AG09319 (cell line): ENCODE measurements around the gene KRT82.

Experiments used
- DNase-seq: peaks from one replicate; pipeline ENCODE4 v3.0.0-alpha.2; 2010; ENCODE audit warnings: low read depth; ENCODE audit errors: extremely low read depth
- TF ChIP-seq, protein P1 (sequence below): IDR thresholded peaks from 2 replicates; pipeline ENCODE4 v1.5.1; 2011; ENCODE audit warnings: low read depth, mild to moderate bottlenecking, inconsistent platforms, low read length, moderate library complexity

Gene KRT82

DNA sequence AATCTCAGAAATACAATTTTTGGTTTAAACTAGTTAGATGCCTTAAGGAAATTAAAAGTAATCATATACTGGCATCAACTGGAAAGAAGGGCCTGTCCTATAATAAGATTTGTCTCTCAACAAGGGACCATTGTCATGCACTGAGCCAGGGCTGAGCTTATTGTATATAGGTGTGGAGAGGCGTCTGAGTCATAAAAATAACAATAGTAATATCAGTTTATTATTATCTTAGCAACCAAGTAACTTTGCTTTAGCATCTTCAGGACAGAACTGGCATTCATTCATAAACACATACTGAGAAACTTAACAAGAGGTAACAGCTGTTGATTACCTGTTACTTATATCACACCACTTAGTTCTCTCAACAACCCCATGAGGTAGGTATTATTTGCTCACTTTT is 20.9 kb upstream of the KRT82 start:
- no peak for DNase-seq

DNA sequence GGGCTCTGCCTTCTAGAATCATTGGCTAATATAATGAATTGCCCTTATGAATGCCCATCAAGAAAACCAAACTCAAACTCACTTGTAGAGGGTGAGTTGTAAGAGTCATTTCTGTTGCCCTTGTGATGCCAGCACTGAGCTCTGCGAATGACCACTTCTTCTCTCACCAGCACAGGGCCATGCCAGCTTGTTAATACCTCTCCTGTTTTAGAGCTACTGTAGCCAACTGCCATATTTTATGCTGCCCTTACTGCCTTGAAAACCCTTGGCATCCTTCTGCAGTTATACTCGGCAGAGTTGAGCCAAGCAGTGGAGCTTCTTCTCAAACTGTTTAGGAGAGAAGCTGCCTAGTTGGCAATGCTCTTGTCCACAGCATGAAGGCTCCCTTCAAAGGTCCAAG is 19.9 kb upstream of the KRT82 start:
- TF ChIP-seq, protein P1, sequence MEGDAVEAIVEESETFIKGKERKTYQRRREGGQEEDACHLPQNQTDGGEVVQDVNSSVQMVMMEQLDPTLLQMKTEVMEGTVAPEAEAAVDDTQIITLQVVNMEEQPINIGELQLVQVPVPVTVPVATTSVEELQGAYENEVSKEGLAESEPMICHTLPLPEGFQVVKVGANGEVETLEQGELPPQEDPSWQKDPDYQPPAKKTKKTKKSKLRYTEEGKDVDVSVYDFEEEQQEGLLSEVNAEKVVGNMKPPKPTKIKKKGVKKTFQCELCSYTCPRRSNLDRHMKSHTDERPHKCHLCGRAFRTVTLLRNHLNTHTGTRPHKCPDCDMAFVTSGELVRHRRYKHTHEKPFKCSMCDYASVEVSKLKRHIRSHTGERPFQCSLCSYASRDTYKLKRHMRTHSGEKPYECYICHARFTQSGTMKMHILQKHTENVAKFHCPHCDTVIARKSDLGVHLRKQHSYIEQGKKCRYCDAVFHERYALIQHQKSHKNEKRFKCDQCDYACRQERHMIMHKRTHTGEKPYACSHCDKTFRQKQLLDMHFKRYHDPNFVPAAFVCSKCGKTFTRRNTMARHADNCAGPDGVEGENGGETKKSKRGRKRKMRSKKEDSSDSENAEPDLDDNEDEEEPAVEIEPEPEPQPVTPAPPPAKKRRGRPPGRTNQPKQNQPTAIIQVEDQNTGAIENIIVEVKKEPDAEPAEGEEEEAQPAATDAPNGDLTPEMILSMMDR, result no peak

More for the DNA sequence above, 20.9 kb upstream of the KRT82 start:
- TF ChIP-seq, protein P1, result no peak

DNA sequence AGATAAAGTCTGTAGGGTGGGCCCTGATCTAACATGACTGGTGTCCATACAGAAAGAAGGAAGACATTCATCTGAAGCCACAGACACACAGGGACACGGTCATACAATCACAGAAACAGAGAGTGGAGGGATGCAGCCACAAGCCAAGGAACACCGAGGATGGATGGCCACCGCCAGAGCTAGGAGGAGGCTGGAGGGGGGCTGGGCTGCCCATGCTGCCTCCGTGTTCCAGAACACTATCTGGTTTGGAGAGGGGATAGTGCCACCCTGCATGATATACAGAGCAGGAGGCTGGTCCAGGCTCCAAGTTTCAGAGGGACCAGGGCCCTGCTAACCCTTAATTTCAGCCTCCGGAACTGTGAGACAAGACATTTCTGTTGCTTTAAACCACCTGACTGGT is 19.3 kb upstream of the KRT82 start:
- no peak for DNase-seq

More for the DNA sequence above, 19.9 kb upstream of the KRT82 start:
- DNase-seq, result no peak

DNA sequence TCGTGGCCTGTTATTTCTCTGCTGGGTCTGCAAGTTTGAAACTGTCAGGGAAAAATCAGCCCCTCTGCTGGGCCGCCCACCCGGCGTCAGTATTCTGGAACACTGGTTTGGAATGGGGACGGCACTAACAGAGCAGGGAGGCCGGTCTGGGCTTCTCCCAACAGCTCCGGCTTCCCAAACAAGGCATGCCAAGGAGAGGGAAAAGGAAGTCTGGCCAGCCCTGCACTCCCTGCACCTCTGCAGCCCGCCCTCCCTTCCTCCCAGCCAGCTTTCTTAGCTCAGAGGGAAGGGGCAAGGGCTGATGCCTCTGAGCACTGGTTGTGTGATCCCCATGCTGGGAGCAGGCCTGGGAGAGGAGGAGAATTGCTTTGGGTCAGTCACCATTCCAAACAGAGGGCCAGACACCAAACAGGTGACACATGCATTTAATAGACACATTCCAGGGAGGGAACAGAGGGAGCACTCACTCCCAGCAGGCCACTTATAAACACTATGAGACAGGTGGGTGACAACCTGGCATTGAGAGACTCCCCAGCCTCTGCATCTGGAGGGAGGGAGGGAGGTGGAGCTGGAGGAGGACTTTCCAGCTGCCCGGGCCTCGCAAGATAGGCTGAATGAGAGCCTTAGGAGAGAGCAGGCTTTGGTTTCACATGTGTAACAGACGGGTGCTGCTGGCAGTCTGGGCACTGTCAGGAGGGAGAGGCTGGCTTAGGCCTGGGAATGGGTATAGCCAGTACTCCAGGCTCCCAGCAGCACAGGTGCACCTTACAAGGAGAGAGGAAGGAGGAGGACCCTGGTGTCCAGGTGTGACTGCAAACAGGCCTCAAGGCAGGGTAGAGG is 17.7 kb upstream of the KRT82 start:
- DNase-seq, result no peak

More for the DNA sequence above, 19.3 kb upstream of the KRT82 start:
- TF ChIP-seq, protein P1, result no peak

DNA sequence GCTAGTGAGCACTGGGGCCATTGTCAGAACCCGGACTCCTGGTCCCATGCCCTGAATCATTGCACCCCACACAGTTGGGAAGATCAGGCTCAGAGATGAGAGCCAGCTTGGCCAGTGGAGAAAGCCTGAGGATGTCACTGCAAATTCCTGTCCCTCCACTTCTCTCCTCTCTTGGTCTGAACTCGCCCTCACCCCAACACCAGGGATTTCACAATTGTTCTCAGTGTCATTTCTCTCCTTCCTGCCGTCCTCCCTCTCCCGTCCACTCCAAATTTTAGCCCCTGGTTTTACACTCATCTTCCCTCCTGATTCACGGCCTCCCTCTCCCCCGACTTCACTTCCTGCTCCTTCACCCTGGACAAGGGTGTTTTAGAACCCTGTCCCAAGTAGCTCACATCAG is 16.9 kb upstream of the KRT82 start:
- TF ChIP-seq, protein P1, result no peak

More for the DNA sequence above, 17.7 kb upstream of the KRT82 start:
- TF ChIP-seq, protein P1, result no peak

DNA sequence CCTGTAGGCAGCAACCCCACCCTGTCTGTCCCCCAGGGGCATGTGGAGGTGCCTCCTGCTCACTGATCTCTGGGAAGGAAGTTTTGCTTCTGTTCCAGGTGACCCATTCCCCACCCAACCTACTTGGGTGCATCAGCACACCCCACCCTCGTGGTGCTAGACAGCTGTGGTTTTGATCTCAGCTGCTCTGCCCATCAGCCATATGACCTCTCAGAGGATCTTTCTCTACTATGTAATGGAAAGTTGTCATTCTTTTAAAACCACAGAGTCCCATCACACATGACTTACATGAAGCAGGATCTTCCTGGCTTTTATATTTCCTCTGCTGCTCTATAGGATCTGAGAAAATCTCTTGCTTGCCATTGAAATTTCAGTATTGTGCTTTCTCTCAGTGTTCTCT is 13.5 kb upstream of the KRT82 start:
- TF ChIP-seq, protein P1, result no peak
- no peak for DNase-seq

More for the DNA sequence above, 16.9 kb upstream of the KRT82 start:
- DNase-seq, result no peak

DNA sequence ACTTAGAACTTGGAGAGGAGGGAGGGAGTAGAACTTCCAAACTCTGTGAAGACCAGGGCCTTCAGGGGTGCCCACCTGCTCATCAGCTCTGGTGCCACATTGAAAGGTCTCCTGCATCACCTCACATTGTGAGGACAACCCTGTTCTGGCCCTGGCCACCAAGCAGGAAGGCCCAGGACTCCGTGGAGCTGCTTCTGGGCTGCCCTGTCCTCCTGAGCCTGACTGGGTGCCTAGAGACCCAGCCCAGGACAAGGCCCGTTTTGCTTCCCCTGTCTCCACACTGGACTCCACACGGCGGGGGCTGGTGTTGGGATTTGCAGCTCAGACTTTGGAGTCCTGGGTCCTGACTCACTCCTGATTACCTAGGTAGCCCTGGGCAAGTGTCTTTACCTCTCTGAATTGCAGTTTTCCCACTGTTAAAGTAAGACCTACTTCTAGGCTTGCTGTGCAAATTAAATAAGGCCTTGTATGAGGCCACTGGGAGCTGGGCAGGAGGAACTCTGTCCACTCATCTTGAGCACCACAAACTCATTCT is 12.5 kb upstream of the KRT82 start:
- DNase-seq, result no peak
- TF ChIP-seq, protein P1, result no peak
